CD4-positive, CD25-positive, alpha-beta regulatory T cell (primary cell): ENCODE measurements around the gene PDK1. TPM values are rescaled to one million over a fixed set of nuclear protein-coding genes. Genes with fewer than 3 reads are reported as not detected.

ENCODE experiments used
- ATAC-seq, 2 donors: fragments of 150-1000 bp; cut with Tn5 transposase; one replicate each; pipeline ENCODE4 v1.10.0; 2021; ENCODE audit warnings: low read depth in 2 of 2, moderate number of reproducible peaks in 2 of 2, moderate library complexity in 1 of 2
- DNase-seq, 3 donors: peaks; one replicate each; pipeline versions ENCODE4 v3.0.0 to v3.0.0-alpha.2; 2012 to 2022; ENCODE audit warnings: mixed read lengths in 1 of 3
- H3K27ac ChIP-seq: one replicate; pipeline ENCODE4 v1.7.0; 2013; ENCODE audit warnings: mild to moderate bottlenecking, low read length; ENCODE audit not compliant: insufficient read depth, poor library complexity, severe bottlenecking
- H3K27me3 ChIP-seq: one replicate; pipeline ENCODE4 v1.7.0; 2013; ENCODE audit warnings: low read length; ENCODE audit not compliant: control insufficient read depth, insufficient read depth
- H3K36me3 ChIP-seq: one replicate; pipeline ENCODE4 v1.7.0; 2013; ENCODE audit warnings: mild to moderate bottlenecking, low read length, moderate library complexity; ENCODE audit not compliant: control insufficient read depth, insufficient read depth
- H3K4me1 ChIP-seq: 2 replicates; pipeline ENCODE4 v1.7.0; 2013; ENCODE audit warnings: mild to moderate bottlenecking, low read length; ENCODE audit not compliant: insufficient read depth, control insufficient read depth, poor library complexity, severe bottlenecking
- H3K4me3 ChIP-seq: one replicate; pipeline ENCODE4 v1.7.0; 2013; ENCODE audit warnings: low read depth, mild to moderate bottlenecking, low read length, moderate library complexity
- H3K9me3 ChIP-seq, 2 experiments: 1 replicate in 1 of 2; 2 replicates in 1 of 2; pipeline ENCODE4 v1.7.0; 2013; ENCODE audit warnings: low read length in 2 of 2, mild to moderate bottlenecking in 1 of 2, moderate library complexity in 1 of 2; ENCODE audit not compliant: control insufficient read depth in 2 of 2
- H3K27ac Mint-ChIP-seq, 3 donors: one replicate each; pipeline ENCODE4 v1.8.0; 2020 to 2022; ENCODE audit warnings: mild to moderate bottlenecking in 3 of 3, mixed read lengths in 3 of 3, moderate library complexity in 2 of 3
- H3K27me3 Mint-ChIP-seq: one replicate; pipeline ENCODE4 v1.8.0; 2022; ENCODE audit warnings: mild to moderate bottlenecking, mixed read lengths
- H3K36me3 Mint-ChIP-seq: one replicate; pipeline ENCODE4 v1.8.0; 2020; ENCODE audit warnings: mixed read lengths
- H3K4me1 Mint-ChIP-seq, 4 donors: one replicate each; pipeline ENCODE4 v1.8.0; 2020 to 2022; ENCODE audit warnings: mixed read lengths in 4 of 4, mild to moderate bottlenecking in 1 of 4
- H3K4me3 Mint-ChIP-seq, 4 donors: one replicate each; pipeline ENCODE4 v1.8.0; 2020 to 2022; ENCODE audit warnings: mild to moderate bottlenecking in 4 of 4, mixed read lengths in 4 of 4, moderate library complexity in 3 of 4
- H3K9me3 Mint-ChIP-seq, 7 donors: one replicate each; pipeline ENCODE4 v1.8.0; 2020 to 2022; ENCODE audit warnings: mixed read lengths in 7 of 7, mild to moderate bottlenecking in 3 of 7, moderate library complexity in 2 of 7
- polyA plus RNA-seq, 4 donors: library from polyadenylated mRNA; unstranded; fragments of 300-500 nt; fragmentation: Illumina TruSeq; gene quantifications; one replicate each; pipeline ENCODE4 v1.2.3, GENCODE V29; 2021
- total RNA-seq: library from RNA; stranded (reverse); gene quantifications from one replicate; pipeline ENCODE4 v1.2.3, GENCODE V29; 2022

Gene PDK1
- total RNA-seq (53.0 TPM), polyA plus RNA-seq (10 to 100 TPM; 41.0 to 58.5 (median 54.7) TPM)

DNA sequence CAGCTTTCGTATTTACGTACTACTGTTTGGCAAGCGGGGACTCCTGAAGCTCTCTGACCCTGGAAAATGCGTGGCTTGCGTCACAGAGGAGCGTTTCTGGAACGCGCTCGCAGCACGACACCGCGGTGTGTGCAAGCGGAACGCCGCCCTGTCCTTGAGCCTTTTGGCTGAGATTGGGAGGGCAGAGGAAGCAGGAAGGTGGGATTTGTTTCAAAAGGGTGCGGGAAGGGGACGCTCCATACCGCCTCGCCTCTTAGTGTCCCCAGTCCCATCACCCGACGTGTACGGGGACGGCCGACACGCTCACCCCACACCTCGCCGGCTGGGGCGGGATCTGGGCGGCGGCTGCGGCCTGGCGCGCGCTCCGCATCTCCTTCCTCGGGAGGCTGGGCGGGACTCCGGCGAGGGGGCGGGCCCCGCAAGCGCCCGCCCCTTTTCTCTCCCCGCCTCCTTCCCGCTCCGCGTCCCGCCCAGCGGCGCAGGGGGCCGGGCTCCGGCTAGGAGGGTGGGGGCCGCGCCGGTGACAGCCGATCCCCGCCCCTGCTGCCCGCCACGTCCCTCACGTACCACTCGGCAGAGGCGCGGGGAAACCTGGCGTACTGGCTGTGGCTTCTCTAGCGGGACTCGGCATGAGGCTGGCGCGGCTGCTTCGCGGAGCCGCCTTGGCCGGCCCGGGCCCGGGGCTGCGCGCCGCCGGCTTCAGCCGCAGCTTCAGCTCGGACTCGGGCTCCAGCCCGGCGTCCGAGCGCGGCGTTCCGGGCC is at the start of gene PDK1:
TSS of gene PDK1 (plus strand) at position 569 of the 762 bp plus-strand sequence. CDS start at position 630, 61 bp downstream.
- Mint-ChIP-seq H3K27ac (peak within 1 kb of the TSS; percentile 84 to 98 (median 93)), H3K27me3 (no peaks in the 10 kb centered on the region), H3K9me3 (peaks cover 0 to 4% (median 0%) of the 10 kb centered on the region in 7 donors), H3K36me3 (peaks cover 14% of the 10 kb centered on the region), H3K4me3 (peak within 1 kb of the TSS; percentile 95 to 100 (median 97)), H3K4me1 (peaks cover 31 to 77% (median 50%) of the 10 kb centered on the region in 4 donors)
- H3K9me3 ChIP-seq, result no peaks in the 10 kb centered on the region
- peak within 1 kb of the TSS; percentile 90 for H3K27ac ChIP-seq
- peaks cover 16% of the 10 kb centered on the region for H3K36me3 ChIP-seq
- peak within 1 kb of the TSS; percentile 88 for H3K4me3 ChIP-seq
- DNase-seq (peak; percentile 87 to 94 (median 92)), ATAC-seq (peak; percentile 93 to 96)
- H3K27me3 ChIP-seq, result no peaks in the 10 kb centered on the region
- H3K4me1 ChIP-seq, result peaks cover 44% of the 10 kb centered on the region

DNA sequence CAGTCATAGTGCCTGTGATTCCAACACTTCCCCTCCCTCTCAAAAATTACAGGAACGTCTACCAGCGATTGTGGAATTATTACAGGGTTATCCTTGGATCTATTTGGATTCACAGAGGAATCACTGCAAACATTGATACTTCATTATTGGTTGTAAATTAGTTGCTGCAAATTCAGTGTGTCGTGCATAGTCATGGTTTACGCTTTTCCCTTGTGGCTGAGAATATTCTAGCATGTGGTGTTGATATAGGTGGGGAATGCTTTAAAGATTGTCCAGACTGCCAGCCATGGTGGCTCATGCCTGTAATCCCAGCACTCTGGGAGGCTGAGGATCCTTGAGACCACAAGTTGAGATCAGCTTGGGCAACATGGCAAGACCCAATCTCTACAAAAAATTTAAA is 48.7 kb upstream of the PDK1 start:
- H3K4me3 ChIP-seq, result no peak overlapping the region
- peaks cover 0 to 6% (median 2%) of the 10 kb centered on the region in 7 donors for H3K9me3 Mint-ChIP-seq
- no peak overlapping the region for H3K4me3 Mint-ChIP-seq
- H3K27me3 Mint-ChIP-seq, result no peaks in the 10 kb centered on the region
- H3K36me3 ChIP-seq, result peaks cover 39% of the 10 kb centered on the region
- H3K27ac Mint-ChIP-seq, result peak overlapping the region in 2 of 3 donors; percentile 62 to 85
- H3K4me1 Mint-ChIP-seq, result peaks cover 16 to 52% (median 31%) of the 10 kb centered on the region in 4 donors
- no peaks in the 10 kb centered on the region for H3K4me1 ChIP-seq
- H3K9me3 ChIP-seq, result peaks cover 7 to 8% of the 10 kb centered on the region in 2 experiments
- H3K27me3 ChIP-seq, result no peaks in the 10 kb centered on the region
- H3K36me3 Mint-ChIP-seq, result peaks cover 52% of the 10 kb centered on the region
- ATAC-seq (no peak), DNase-seq (no peak)
- H3K27ac ChIP-seq, result no peak overlapping the region

DNA sequence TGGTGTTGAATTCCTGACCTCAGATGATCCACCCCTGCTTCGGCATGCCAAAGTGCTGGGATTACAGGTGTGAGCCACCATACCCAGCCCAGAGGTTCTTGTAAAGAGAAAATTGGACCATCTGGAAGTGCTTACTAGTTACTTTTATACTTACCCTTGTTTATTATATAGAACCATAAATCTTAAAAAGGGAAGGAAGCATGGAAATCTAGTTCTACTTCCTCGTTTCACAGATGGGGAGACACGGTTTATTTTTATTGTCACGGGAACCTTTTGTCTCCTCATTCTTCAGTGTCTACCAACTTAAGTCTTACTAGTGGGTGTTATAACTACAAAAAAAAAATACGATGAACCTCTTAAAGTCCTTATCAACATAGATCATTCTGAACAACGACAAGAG is 45.8 kb upstream of the PDK1 start:
- Mint-ChIP-seq H3K4me1 (peaks cover 6 to 36% (median 28%) of the 10 kb centered on the region in 4 donors), H3K36me3 (peaks cover 49% of the 10 kb centered on the region), H3K27ac (peak overlapping the region; percentile 8 to 58 (median 39)), H3K27me3 (no peaks in the 10 kb centered on the region), H3K9me3 (peaks cover 0 to 28% (median 6%) of the 10 kb centered on the region in 7 donors), H3K4me3 (peak overlapping the region in 3 of 4 donors; percentile 22 to 52 (median 26))
- H3K4me3 ChIP-seq, result no peak overlapping the region
- peaks cover 22% of the 10 kb centered on the region for H3K36me3 ChIP-seq
- ATAC-seq (no peak), DNase-seq (no peak)
- peaks cover 19 to 21% of the 10 kb centered on the region in 2 experiments for H3K9me3 ChIP-seq
- H3K4me1 ChIP-seq, result no peaks in the 10 kb centered on the region
- peak overlapping the region; percentile 53 for H3K27ac ChIP-seq
- H3K27me3 ChIP-seq, result no peaks in the 10 kb centered on the region

DNA sequence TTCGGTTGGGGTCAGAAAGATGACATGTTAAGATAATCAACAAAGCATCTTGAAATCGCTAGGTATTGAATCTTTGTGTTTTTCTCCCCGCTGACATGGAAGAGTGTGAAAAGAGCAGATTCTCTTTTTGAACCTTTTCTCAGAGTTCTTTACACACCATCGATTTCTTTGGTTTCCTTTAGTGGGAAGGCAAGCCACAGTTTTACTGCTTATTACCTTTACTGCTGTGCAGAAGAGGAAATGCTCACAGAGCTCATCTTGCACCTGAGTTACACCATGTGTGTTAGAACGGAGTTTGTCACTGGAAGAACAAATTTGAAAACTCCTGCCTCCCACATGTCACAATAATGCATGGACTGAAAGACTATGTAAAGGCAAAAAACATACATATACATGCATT is 45.3 kb upstream of the PDK1 start:
- Mint-ChIP-seq H3K36me3 (peaks cover 44% of the 10 kb centered on the region), H3K27me3 (no peaks in the 10 kb centered on the region), H3K9me3 (peaks cover 0 to 28% (median 6%) of the 10 kb centered on the region in 7 donors), H3K4me1 (peaks cover 6 to 33% (median 27%) of the 10 kb centered on the region in 4 donors), H3K27ac (peak overlapping the region; percentile 8 to 58 (median 39)), H3K4me3 (peak overlapping the region; percentile 10 to 52 (median 24))
- Histone ChIP-seq H3K27ac (peak overlapping the region; percentile 53), H3K4me1 (no peaks in the 10 kb centered on the region), H3K4me3 (peak overlapping the region; percentile 39), H3K36me3 (peaks cover 20% of the 10 kb centered on the region), H3K9me3 (peaks cover 19 to 21% of the 10 kb centered on the region in 2 experiments), H3K27me3 (no peaks in the 10 kb centered on the region)
- DNase-seq, result peak in 1 of 3 donors; percentile 16
- ATAC-seq, result peak; percentile 37 to 52

DNA sequence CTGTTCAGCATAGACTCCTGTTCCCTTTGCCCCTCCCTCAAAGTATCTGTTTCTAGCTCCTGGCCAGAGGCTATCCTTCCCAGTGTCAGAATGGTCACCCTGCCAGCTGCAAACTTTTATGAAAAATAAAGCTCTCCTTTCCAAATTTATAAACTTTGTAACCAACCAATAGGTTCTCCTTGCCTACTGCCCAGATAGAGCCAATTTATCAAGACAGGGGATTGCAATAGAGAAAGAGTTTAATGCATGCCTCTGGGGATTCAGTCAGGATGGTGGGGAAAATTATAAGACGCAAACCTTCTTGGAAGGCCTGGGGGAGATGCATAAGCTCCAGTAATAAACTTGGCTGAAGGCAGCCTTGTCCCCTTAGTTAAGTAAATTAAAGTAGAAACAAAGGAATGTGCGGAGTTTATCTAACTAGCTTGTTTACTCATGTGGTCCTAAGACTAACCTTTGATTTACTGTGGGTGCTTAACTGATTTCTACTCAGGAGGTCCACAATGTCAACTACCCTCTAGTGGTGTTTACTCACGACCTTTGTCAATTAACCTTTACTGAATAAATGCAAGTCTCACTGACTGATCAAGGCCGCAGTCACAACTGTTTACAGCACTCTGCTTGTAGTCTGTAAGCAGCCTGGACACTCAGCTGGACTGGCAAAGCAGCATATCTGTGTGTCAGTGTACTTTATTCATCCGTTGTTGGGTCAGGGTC is 42.9 kb upstream of the PDK1 start:
- peaks cover 16% of the 10 kb centered on the region for H3K36me3 ChIP-seq
- no peaks in the 10 kb centered on the region for H3K27me3 ChIP-seq
- H3K4me3 ChIP-seq, result no peak overlapping the region
- DNase-seq (no peak), ATAC-seq (no peak)
- Mint-ChIP-seq H3K9me3 (peaks cover 0 to 28% (median 9%) of the 10 kb centered on the region in 7 donors), H3K27ac (no peak overlapping the region), H3K27me3 (no peaks in the 10 kb centered on the region), H3K36me3 (peaks cover 23% of the 10 kb centered on the region), H3K4me1 (peaks cover 2 to 26% (median 22%) of the 10 kb centered on the region in 4 donors), H3K4me3 (no peak overlapping the region)
- no peaks in the 10 kb centered on the region for H3K4me1 ChIP-seq
- no peak overlapping the region for H3K27ac ChIP-seq
- peaks cover 21% of the 10 kb centered on the region in 2 experiments for H3K9me3 ChIP-seq

DNA sequence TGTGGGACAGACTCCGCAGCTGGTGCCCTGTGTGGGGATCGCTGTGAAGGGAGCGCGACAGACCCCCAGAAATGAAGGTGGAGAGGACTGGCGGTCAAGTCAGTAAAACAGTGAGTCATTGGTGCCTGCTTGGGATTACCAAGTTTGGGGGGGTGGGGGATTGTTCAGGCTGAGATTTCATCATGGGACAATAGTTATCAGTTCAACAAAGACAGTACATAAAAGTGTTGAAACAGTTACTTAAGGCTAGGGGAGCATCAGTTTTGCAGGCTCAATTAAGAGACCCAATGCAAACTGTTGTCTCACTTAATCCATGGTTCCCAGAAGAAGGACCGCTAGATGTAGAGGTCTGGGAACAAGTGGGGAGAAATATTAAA is 42.4 kb upstream of the PDK1 start:
- Mint-ChIP-seq H3K27me3 (no peaks in the 10 kb centered on the region), H3K27ac (no peak overlapping the region), H3K9me3 (peaks cover 0 to 28% (median 9%) of the 10 kb centered on the region in 7 donors), H3K4me3 (no peak overlapping the region), H3K4me1 (peaks cover 0 to 22% (median 20%) of the 10 kb centered on the region in 4 donors), H3K36me3 (peaks cover 17% of the 10 kb centered on the region)
- H3K4me3 ChIP-seq, result no peak overlapping the region
- H3K4me1 ChIP-seq, result no peaks in the 10 kb centered on the region
- H3K36me3 ChIP-seq, result peaks cover 11% of the 10 kb centered on the region
- DNase-seq, result no peak
- no peak for ATAC-seq
- H3K27ac ChIP-seq, result no peak overlapping the region
- H3K9me3 ChIP-seq, result peaks cover 21% of the 10 kb centered on the region in 2 experiments
- no peaks in the 10 kb centered on the region for H3K27me3 ChIP-seq

DNA sequence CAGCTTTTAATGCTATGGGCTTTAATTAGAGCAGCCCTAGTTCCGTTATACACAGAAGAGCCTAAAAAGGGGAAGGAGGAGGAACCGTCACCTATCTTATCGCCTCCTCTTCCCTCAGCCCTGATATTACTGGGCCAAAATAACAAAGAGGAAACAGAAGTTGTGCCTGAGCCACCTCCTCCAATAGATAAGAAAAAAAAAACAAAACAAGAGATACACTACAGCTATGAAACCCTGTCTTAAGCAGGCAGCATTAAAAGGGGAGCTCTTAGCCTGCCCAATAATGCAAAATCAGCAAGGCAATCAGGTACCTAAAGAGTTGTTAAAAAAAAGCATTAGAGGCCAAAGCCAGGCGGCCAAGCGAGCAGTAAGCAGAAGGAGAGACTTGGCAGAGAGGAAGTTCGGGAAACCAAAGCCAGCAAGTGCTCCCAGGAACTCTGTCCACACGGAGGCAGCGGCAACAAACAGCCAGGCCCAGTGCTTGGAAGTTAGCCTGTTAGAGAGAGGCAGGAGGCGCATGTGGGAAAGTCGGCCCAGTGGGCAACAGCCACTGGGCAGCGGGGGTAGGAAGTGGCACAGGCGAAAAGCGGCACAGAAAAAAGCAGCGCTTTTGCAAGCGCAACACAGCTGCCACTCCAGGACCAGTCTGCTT is 41.8 kb upstream of the PDK1 start:
- Mint-ChIP-seq H3K27me3 (no peaks in the 10 kb centered on the region), H3K36me3 (peaks cover 17% of the 10 kb centered on the region), H3K4me3 (no peak overlapping the region), H3K9me3 (peaks cover 0 to 28% (median 9%) of the 10 kb centered on the region in 7 donors), H3K4me1 (peaks cover 0 to 24% (median 16%) of the 10 kb centered on the region in 4 donors), H3K27ac (peak overlapping the region in 1 of 3 donors; percentile 59)
- H3K4me3 ChIP-seq, result no peak overlapping the region
- DNase-seq (no peak), ATAC-seq (no peak)
- no peak overlapping the region for H3K27ac ChIP-seq
- no peaks in the 10 kb centered on the region for H3K4me1 ChIP-seq
- H3K36me3 ChIP-seq, result peaks cover 9% of the 10 kb centered on the region
- H3K9me3 ChIP-seq, result peaks cover 21 to 22% of the 10 kb centered on the region in 2 experiments
- no peaks in the 10 kb centered on the region for H3K27me3 ChIP-seq
